K562 (cell line): Measurements from ENCODE around the gene FSTL4. TPM values are rescaled to one million over a fixed set of nuclear protein-coding genes. Genes with fewer than 3 reads are reported as not detected.

Experiments used
- ATAC-seq: fragments of 200-7000 bp; cut with Tn5 transposase; 3 replicates; pipeline ENCODE4 v1.9.1; 2020; ENCODE audit warnings: moderate library complexity
- BruUV-seq: library from RNA; stranded (reverse); fragments of 400-500 nt; replicated peaks from 2 replicates; lab custom pipeline; 2021; lab: Mats Ljungman, UMichigan
- CTCF ChIA-PET: fragments of 300-600 bp; formaldehyde crosslinking; extraction: SDS; loops from one replicate; lab custom pipeline; 2021; ENCODE audit warnings: low intra/inter-chr PET ratio; lab: Yijun Ruan, JAX
- POLR2A ChIA-PET: fragments of 300-600, 350-650 bp; sonication (Branson Sonifier 250); formaldehyde crosslinking; extraction: SDS; loops from one replicate; lab custom pipeline; 2021; ENCODE audit warnings: antibody characterized with exemption, inconsistent platforms; lab: Yijun Ruan, JAX
- DNase-seq, 4 experiments: peaks; one replicate each; pipeline versions ENCODE4 v3.0.0 to v3.0.0-alpha.2; 2011 to 2018; ENCODE audit warnings: low spot score in 3 of 4, mixed read lengths in 3 of 4; ENCODE audit errors: extremely low read depth in 1 of 4
- FAIRE-seq: peaks from 2 replicates; lab custom pipeline; 2011; peaks lifted over from hg19 to GRCh38; lab: Jason Lieb, UNC
- H2AFZ ChIP-seq: 2 replicates; pipeline ENCODE4 v1.6.0; 2011; ENCODE audit warnings: low read depth, low read length, control low read depth, inconsistent platforms
- H3K27ac ChIP-seq: fragments of 200-600 bp; 3 replicates; pipeline ENCODE4 v1.8.0; 2011; ENCODE audit warnings: low read depth, mild to moderate bottlenecking, control low read depth, inconsistent platforms, low read length, moderate library complexity, mixed read lengths; ENCODE audit errors: extremely low read depth
- H3K27me3 ChIP-seq, 2 experiments: fragments of 300-600 bp in 1 of 2; 2 replicates in 1 of 2; 3 replicates in 1 of 2; pipeline versions ENCODE4 v1.6.0 to v1.8.0; 2011; ENCODE audit warnings: inconsistent platforms in 2 of 2, low read length in 2 of 2, mild to moderate bottlenecking in 1 of 2, mixed read lengths in 1 of 2, moderate library complexity in 1 of 2; ENCODE audit not compliant: control insufficient read depth in 2 of 2, insufficient read depth in 2 of 2
- H3K36me3 ChIP-seq: fragments of 300-600 bp; 3 replicates; pipeline ENCODE4 v1.8.0; 2011; ENCODE audit warnings: mild to moderate bottlenecking, low read length, inconsistent platforms; ENCODE audit not compliant: control insufficient read depth, insufficient read depth
- H3K4me1 ChIP-seq, 2 experiments: fragments of 200-600 bp in 1 of 2; replicated peaks in 1 of 2; 2 replicates in 1 of 2; 3 replicates in 1 of 2; pipeline versions ENCODE4 v1.5.1 to v1.8.0; 2011; ENCODE audit warnings: inconsistent platforms in 2 of 2, low read length in 2 of 2, mild to moderate bottlenecking in 1 of 2, mixed read lengths in 1 of 2, moderate library complexity in 1 of 2; ENCODE audit not compliant: control insufficient read depth in 2 of 2, insufficient read depth in 2 of 2
- H3K4me2 ChIP-seq: 2 replicates; pipeline ENCODE4 v1.6.1; 2011; ENCODE audit warnings: low read length, control low read depth, inconsistent platforms, mixed read lengths; ENCODE audit not compliant: insufficient read depth
- H3K4me3 ChIP-seq: fragments of 200-600 bp; sonication (generic), shearing (Covaris generic); 2 replicates; pipeline ENCODE4 v1.5.1; 2016; ENCODE audit warnings: control low read depth, inconsistent platforms
- H3K79me2 ChIP-seq: fragments of 200-600 bp; 3 replicates; pipeline ENCODE4 v1.8.0; 2011; ENCODE audit warnings: low read length, inconsistent platforms; ENCODE audit not compliant: control insufficient read depth, insufficient read depth
- H3K9ac ChIP-seq, 2 experiments: 2 replicates each; pipeline versions ENCODE4 v1.6.0 to v1.6.1; 2011; ENCODE audit warnings: low read depth in 2 of 2, low read length in 2 of 2, control low read depth in 1 of 2, inconsistent platforms in 1 of 2, mild to moderate bottlenecking in 1 of 2, mixed read lengths in 1 of 2; ENCODE audit not compliant: insufficient read depth in 1 of 2
- H3K9me1 ChIP-seq: one replicate; pipeline ENCODE4 v1.6.0; 2011; ENCODE audit warnings: inconsistent platforms, mild to moderate bottlenecking, low read length, moderate library complexity; ENCODE audit not compliant: control insufficient read depth, insufficient read depth
- H3K9me3 ChIP-seq: replicated peaks from 2 replicates; pipeline ENCODE4 v1.5.1; 2011; ENCODE audit warnings: low read depth, low read length, inconsistent platforms; ENCODE audit not compliant: control insufficient read depth, insufficient read depth
- H4K20me1 ChIP-seq: replicated peaks from 2 replicates; pipeline ENCODE4 v1.6.1; 2011; ENCODE audit warnings: low read length, inconsistent platforms, mixed read lengths; ENCODE audit not compliant: control insufficient read depth, insufficient read depth
- BACH1 ChIP-seq: fragments of 200-800 bp; sonication (Bioruptor generic); IDR thresholded peaks from 2 replicates; pipeline ENCODE4 v1.6.1; 2016; ENCODE audit warnings: missing genetic modification characterization, missing compliant biosample characterization
- CBX5 ChIP-seq: IDR thresholded peaks from 2 replicates; pipeline ENCODE4 v1.6.1; 2014; ENCODE audit warnings: low read depth, borderline replicate concordance
- IFI16 ChIP-seq: fragments of 250-450 bp; sonication (Bioruptor Pico); IDR thresholded peaks from 2 replicates; pipeline ENCODE4 v2.1.2; 2022; ENCODE audit warnings: mild to moderate bottlenecking, inconsistent platforms
- KAT8 ChIP-seq: fragments of 450-650 bp; IDR thresholded peaks from 2 replicates; pipeline ENCODE4 v1.6.1; 2016; ENCODE audit warnings: low read depth, mild to moderate bottlenecking
- KDM2B ChIP-seq: fragments of 250-450 bp; sonication (Bioruptor Pico); IDR thresholded peaks from 2 replicates; pipeline ENCODE4 v1.8.0; 2021; ENCODE audit warnings: mild to moderate bottlenecking, moderate library complexity
- NR4A1 ChIP-seq, 2 experiments: fragments of 250-450 bp in 1 of 2; fragments of 450-650 bp in 1 of 2; sonication (Bioruptor Pico) in 1 of 2; IDR thresholded peaks; 2 replicates each; pipeline versions ENCODE4 v1.4.0 to v1.6.1; 2016 to 2020; ENCODE audit warnings: mild to moderate bottlenecking in 2 of 2, missing compliant biosample characterization in 1 of 2, missing genetic modification characterization in 1 of 2, moderate library complexity in 1 of 2
- OTX1 ChIP-seq: fragments of 450-650 bp; formaldehyde crosslinking; IDR thresholded peaks from 2 replicates; pipeline ENCODE4 v1.4.0; 2022; ENCODE audit warnings: mild to moderate bottlenecking
- SMC3 ChIP-seq: conservative IDR thresholded peaks from 2 replicates; pipeline ENCODE4 v1.6.1; 2011; ENCODE audit warnings: low read depth, low read length, improper control_type of control experiment; ENCODE audit not compliant: insufficient read depth
- ZNF644 ChIP-seq: fragments of 200-800 bp; sonication (Bioruptor generic); IDR thresholded peaks from 2 replicates; pipeline ENCODE4 v1.6.1; 2016; ENCODE audit warnings: low read depth, missing genetic modification characterization, missing compliant biosample characterization
- ZNF707 ChIP-seq: fragments of 250-450 bp; sonication (Bioruptor Pico); conservative IDR thresholded peaks from 2 replicates; pipeline ENCODE4 v1.8.0; 2022; ENCODE audit warnings: inconsistent platforms, mild to moderate bottlenecking, moderate library complexity
- ZNF764 ChIP-seq: fragments of 250-450 bp; sonication (Bioruptor Pico); IDR thresholded peaks from 2 replicates; pipeline ENCODE4 v1.4.0; 2020; ENCODE audit warnings: low read depth, mild to moderate bottlenecking, moderate library complexity
- WGBS: fragments of 100-300 bp; shearing (Covaris generic); methylation state at CpG from one replicate; pipeline ENCODE4 v1.1.6; 2016; ENCODE audit warnings: low coverage, mixed read lengths; ENCODE audit not compliant: insufficient coverage; ENCODE audit errors: missing lambda C conversion rate; 5-methylcytosine and 5-hydroxymethylcytosine counted together
- in situ Hi-C: fragments of 300-500 bp; cut with MboI; formaldehyde crosslinking; loops from 4 replicates; pipeline ENCODE4 v1.15.0; 2018; ENCODE audit warnings: inconsistent platforms, mixed read lengths
- intact Hi-C: fragments of 100-400 bp; cut with micrococcal nuclease; formaldehyde crosslinking; loops from 2 replicates; pipeline ENCODE4 v1.14.2; 2022
- polyA plus RNA-seq, 8 experiments: library from polyadenylated mRNA; depleted of rRNA in 4 of 8; stranded (reverse) in 5 of 8; unstranded in 3 of 8; fragments of >200 nt; fragmentation: Nextera tagmentation in 2 of 8; fragmentation: Illumina TruSeq in 1 of 8; extraction: Ambion mirVana in 2 of 8; extraction: Trizol in 1 of 8; gene quantifications; 2 replicates each; pipeline versions ENCODE4 v1.2.1 to v1.2.3, GENCODE V29; 2011 to 2014; ENCODE audit warnings: inconsistent platforms in 1 of 8, missing spikeins in 1 of 8
- total RNA-seq, 7 experiments: library from RNA; depleted of rRNA in 6 of 7; stranded (reverse); fragments of >200 nt in 6 of 7; fragmentation: Illumina TruSeq in 2 of 7; extraction: Trizol in 2 of 7; gene quantifications; 2 replicates each; pipeline versions ENCODE4 v1.2.1 to v1.2.3, GENCODE V29; 2011 to 2021; ENCODE audit warnings: low replicate concordance in 1 of 7
- TF ChIP-seq, protein P1 (sequence below): fragments of 250-450 bp; sonication (Bioruptor Pico); IDR thresholded peaks from 2 replicates; pipeline ENCODE4 v1.5.0; 2021
- TF ChIP-seq, protein P2 (sequence below): fragments of 250-450 bp; sonication (Bioruptor Pico); IDR thresholded peaks from 2 replicates; pipeline ENCODE4 v1.4.0; 2020; ENCODE audit warnings: mild to moderate bottlenecking, moderate library complexity, borderline replicate concordance
- TF ChIP-seq, protein P3 (sequence below), 2 experiments: IDR thresholded peaks in 1 of 2; conservative IDR thresholded peaks in 1 of 2; 2 replicates each; pipeline ENCODE4 v1.6.1; 2016; ENCODE audit warnings: low read depth in 2 of 2, mild to moderate bottlenecking in 1 of 2, missing compliant biosample characterization in 1 of 2, missing genetic modification characterization in 1 of 2, moderate library complexity in 1 of 2

The FSTL4 gene
- total and polyA plus RNA-seq, 9 of the 15 experiments (the other 6 are each of a cell fraction or from before 2014, with no cell fraction given): 0.08 to 0.18 (median 0.10) TPM; not detected in 5

DNA sequence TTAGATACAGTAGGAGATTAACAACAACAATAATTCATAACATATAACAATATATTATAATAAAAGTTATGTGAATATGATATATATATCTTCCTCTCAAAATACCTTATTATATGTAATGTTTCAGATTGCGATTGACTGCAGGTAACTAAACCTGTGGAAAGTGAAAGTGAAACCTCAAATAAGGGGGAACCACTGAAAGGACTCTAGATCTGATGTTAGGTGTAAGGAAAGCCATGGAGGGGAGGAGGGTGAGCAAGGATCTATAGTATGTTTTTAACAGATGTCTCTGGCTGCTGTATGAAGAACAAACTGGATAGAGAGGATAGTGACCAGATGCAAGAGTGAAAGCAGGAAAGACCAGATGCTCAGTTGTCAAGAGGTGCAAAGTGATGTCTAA, 5.8 kb upstream of the FSTL4 start:
- in situ Hi-C loops (no loop called here), intact Hi-C loops (no loop called here)
- Histone ChIP-seq H3K27ac (no peak overlapping the region), H3K4me3 (no peak overlapping the region), H3K9me3 (no peaks in the 10 kb centered on the region), H3K79me2 (no peaks in the 10 kb centered on the region), H3K4me1 (no peaks in the 10 kb centered on the region), H3K4me2 (no peak overlapping the region; the same call in 1 of the 2 replicates), H3K36me3 (no peaks in the 10 kb centered on the region), H3K27me3 (peaks cover 0 to 4% of the 10 kb centered on the region in 2 experiments; a peak in 1 of 5 replicates), H3K9me1 (no peaks in the 10 kb centered on the region), H2AFZ (no peak overlapping the region), H4K20me1 (no peaks in the 10 kb centered on the region), H3K9ac (no peak overlapping the region)
- ChIA-PET CTCF (no interaction called here), POLR2A (no interaction called here)
- 5% methylated on average over 1 of the region's 1 CpG for WGBS
- no TSS peak for BruUV-seq
- DNase-seq: no peak
- no peak for ATAC-seq
- FAIRE-seq: no peak
- TF ChIP-seq, protein P1, sequence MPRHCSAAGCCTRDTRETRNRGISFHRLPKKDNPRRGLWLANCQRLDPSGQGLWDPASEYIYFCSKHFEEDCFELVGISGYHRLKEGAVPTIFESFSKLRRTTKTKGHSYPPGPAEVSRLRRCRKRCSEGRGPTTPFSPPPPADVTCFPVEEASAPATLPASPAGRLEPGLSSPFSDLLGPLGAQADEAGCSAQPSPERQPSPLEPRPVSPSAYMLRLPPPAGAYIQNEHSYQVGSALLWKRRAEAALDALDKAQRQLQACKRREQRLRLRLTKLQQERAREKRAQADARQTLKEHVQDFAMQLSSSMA (CRISPR knock-in tag): no peak
- TF ChIP-seq IFI16 (no peak), KAT8 (no peak), CBX5 (no peak), ZNF707 (no peak), ZNF644 (tag) (no peak), SMC3 (no peak), KDM2B (CRISPR knock-in tag) (no peak), OTX1 (CRISPR knock-in tag) (no peak), NR4A1 (CRISPR knock-in tag; IDR thresholded peaks at IDR 0.05) (no peak), NR4A1 (tag; IDR thresholded peaks at IDR 0.05) (no peak), ZNF764 (CRISPR knock-in tag) (no peak), BACH1 (tag) (no peak)
- TF ChIP-seq, protein P2, sequence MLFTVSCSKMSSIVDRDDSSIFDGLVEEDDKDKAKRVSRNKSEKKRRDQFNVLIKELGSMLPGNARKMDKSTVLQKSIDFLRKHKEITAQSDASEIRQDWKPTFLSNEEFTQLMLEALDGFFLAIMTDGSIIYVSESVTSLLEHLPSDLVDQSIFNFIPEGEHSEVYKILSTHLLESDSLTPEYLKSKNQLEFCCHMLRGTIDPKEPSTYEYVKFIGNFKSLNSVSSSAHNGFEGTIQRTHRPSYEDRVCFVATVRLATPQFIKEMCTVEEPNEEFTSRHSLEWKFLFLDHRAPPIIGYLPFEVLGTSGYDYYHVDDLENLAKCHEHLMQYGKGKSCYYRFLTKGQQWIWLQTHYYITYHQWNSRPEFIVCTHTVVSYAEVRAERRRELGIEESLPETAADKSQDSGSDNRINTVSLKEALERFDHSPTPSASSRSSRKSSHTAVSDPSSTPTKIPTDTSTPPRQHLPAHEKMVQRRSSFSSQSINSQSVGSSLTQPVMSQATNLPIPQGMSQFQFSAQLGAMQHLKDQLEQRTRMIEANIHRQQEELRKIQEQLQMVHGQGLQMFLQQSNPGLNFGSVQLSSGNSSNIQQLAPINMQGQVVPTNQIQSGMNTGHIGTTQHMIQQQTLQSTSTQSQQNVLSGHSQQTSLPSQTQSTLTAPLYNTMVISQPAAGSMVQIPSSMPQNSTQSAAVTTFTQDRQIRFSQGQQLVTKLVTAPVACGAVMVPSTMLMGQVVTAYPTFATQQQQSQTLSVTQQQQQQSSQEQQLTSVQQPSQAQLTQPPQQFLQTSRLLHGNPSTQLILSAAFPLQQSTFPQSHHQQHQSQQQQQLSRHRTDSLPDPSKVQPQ: no peak
- TF ChIP-seq, protein P3, sequence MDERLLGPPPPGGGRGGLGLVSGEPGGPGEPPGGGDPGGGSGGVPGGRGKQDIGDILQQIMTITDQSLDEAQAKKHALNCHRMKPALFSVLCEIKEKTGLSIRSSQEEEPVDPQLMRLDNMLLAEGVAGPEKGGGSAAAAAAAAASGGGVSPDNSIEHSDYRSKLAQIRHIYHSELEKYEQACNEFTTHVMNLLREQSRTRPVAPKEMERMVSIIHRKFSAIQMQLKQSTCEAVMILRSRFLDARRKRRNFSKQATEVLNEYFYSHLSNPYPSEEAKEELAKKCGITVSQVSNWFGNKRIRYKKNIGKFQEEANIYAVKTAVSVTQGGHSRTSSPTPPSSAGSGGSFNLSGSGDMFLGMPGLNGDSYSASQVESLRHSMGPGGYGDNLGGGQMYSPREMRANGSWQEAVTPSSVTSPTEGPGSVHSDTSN (CRISPR knock-in tag; IDR thresholded peaks at IDR 0.05; ENCODE audit: low read depth): no peak
- TF ChIP-seq, protein P3 (tag; conservative IDR thresholded peaks at IDR 0.05; ENCODE audit: low read depth): no peak
